ENCODE results near the gene PALD1.

- TF ChIP-seq CTCF (IDR thresholded peaks at IDR 0.05) (no peak), POLR2A (IDR thresholded peaks at IDR 0.05) (no peak)
Observed at GRCh38 chr10:70432101-70432500, 46.5 kb upstream of the PALD1 start.

Measured in thyroid gland (tissue), 4 donors.